ENCODE results near the gene CEACAM19. TPM values are rescaled to one million over a fixed set of nuclear protein-coding genes. Genes with fewer than 3 reads are reported as not detected.

Gene CEACAM19
- polyA plus RNA-seq, 3 donors = 7.6 TPM; not detected in 2

DNA sequence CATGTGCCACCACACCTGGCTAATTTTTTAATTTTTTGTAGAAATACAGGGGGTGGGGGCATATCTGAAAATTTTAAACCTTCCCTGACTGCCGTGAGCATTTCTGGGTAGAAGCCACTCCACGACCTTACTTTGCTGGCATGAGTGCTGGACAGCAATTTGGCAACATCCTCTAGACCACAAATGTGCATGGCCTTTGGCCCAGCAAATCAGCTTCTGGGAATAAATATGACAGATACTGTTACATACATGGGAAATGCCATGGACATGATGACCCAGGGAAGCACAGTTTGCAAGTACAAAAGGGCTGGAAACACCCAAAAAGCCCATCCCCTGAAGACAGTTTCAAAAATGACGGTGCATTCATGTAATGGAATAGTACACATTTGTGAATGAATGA, 30.8 kb upstream of the CEACAM19 start:
- H3K27ac Mint-ChIP-seq = no peak overlapping the region
- Histone ChIP-seq H3K79me2 (ENCODE audit: insufficient read depth, low read length) (peaks cover 6% of the 10 kb centered on the region), H3K4me1 (ENCODE audit: control insufficient read depth in 1 of 2, insufficient read depth in 2 of 2, low read length in 2 of 2) (peaks cover 27 to 34% of the 10 kb centered on the region in 2 donors), H3K4me3 (replicated peaks in 1 of 3; ENCODE audit: low read depth in 2 of 3, low read length in 3 of 3) (no peak overlapping the region), H3K36me3 (replicated peaks in 1 of 2; ENCODE audit: control insufficient read depth in 1 of 2, insufficient read depth in 2 of 2, low read length in 2 of 2) (no peaks in the 10 kb centered on the region), H3K9ac (ENCODE audit: insufficient read depth, low read length, poor library complexity, severe bottlenecking) (no peak overlapping the region), H3K27ac (ENCODE audit: low read depth in 1 of 2, low read length in 2 of 2) (no peak overlapping the region), H3K4me2 (replicated peaks; ENCODE audit: extremely low read depth, low read length, poor library complexity, severe bottlenecking) (no peak overlapping the region), H2AFZ (ENCODE audit: insufficient read depth, low read depth, low read length, poor library complexity, severe bottlenecking) (no peak overlapping the region), H3K27me3 (ENCODE audit: control insufficient read depth in 2 of 2, insufficient read depth in 2 of 2, low read length in 2 of 2) (no peaks in the 10 kb centered on the region), H4K20me1 (ENCODE audit: insufficient read depth, low read length) (no peaks in the 10 kb centered on the region), H3K9me3 (replicated peaks in 1 of 2; ENCODE audit: control insufficient read depth in 1 of 2, insufficient read depth in 1 of 2, low read length in 2 of 2) (no peaks in the 10 kb centered on the region)
- 80% methylated on average over 1 of the region's 3 CpGs for WGBS (ENCODE audit: insufficient coverage)
- intact Hi-C loops (cut with micrococcal nuclease) = no loop called here
- H3K9me3 Mint-ChIP-seq = no peaks in the 10 kb centered on the region
- H3K4me1 Mint-ChIP-seq = peaks cover 33% of the 10 kb centered on the region
- no peaks in the 10 kb centered on the region for H3K36me3 Mint-ChIP-seq
- peak in 1 of 3 donors; percentile 28 for DNase-seq
- TF ChIP-seq, protein P1, sequence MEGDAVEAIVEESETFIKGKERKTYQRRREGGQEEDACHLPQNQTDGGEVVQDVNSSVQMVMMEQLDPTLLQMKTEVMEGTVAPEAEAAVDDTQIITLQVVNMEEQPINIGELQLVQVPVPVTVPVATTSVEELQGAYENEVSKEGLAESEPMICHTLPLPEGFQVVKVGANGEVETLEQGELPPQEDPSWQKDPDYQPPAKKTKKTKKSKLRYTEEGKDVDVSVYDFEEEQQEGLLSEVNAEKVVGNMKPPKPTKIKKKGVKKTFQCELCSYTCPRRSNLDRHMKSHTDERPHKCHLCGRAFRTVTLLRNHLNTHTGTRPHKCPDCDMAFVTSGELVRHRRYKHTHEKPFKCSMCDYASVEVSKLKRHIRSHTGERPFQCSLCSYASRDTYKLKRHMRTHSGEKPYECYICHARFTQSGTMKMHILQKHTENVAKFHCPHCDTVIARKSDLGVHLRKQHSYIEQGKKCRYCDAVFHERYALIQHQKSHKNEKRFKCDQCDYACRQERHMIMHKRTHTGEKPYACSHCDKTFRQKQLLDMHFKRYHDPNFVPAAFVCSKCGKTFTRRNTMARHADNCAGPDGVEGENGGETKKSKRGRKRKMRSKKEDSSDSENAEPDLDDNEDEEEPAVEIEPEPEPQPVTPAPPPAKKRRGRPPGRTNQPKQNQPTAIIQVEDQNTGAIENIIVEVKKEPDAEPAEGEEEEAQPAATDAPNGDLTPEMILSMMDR (IDR thresholded peaks at IDR 0.05) = no peak
- H3K27me3 Mint-ChIP-seq (ENCODE audit: low read depth in 3 of 3) = peaks cover 3 to 10% (median 6%) of the 10 kb centered on the region in 3 donors
- H3K4me3 Mint-ChIP-seq = no peak overlapping the region

- Histone ChIP-seq H3K4me1 (ENCODE audit: control insufficient read depth in 1 of 2, insufficient read depth in 2 of 2, low read length in 2 of 2) (peaks cover 15 to 23% of the 10 kb centered on the region in 2 donors), H4K20me1 (ENCODE audit: insufficient read depth, low read length) (peaks cover 11% of the 10 kb centered on the region), H3K4me2 (replicated peaks; ENCODE audit: extremely low read depth, low read length, poor library complexity, severe bottlenecking) (no peak overlapping the region), H3K9me3 (replicated peaks in 1 of 2; ENCODE audit: control insufficient read depth in 1 of 2, insufficient read depth in 1 of 2, low read length in 2 of 2) (no peaks in the 10 kb centered on the region), H3K27me3 (ENCODE audit: control insufficient read depth in 2 of 2, insufficient read depth in 2 of 2, low read length in 2 of 2) (no peaks in the 10 kb centered on the region), H2AFZ (ENCODE audit: insufficient read depth, low read depth, low read length, poor library complexity, severe bottlenecking) (no peak overlapping the region), H3K4me3 (replicated peaks in 1 of 3; ENCODE audit: low read depth in 2 of 3, low read length in 3 of 3) (no peak overlapping the region), H3K9ac (ENCODE audit: insufficient read depth, low read length, poor library complexity, severe bottlenecking) (no peak overlapping the region), H3K36me3 (replicated peaks in 1 of 2; ENCODE audit: control insufficient read depth in 1 of 2, insufficient read depth in 2 of 2, low read length in 2 of 2) (no peaks in the 10 kb centered on the region), H3K79me2 (ENCODE audit: insufficient read depth, low read length) (peaks cover 6% of the 10 kb centered on the region), H3K27ac (ENCODE audit: low read depth in 1 of 2, low read length in 2 of 2) (no peak overlapping the region)
- 100% methylated on average over 2 of the region's 9 CpGs for WGBS (ENCODE audit: insufficient coverage)
- intact Hi-C loops (cut with micrococcal nuclease) = no loop called here
- peaks cover 5 to 7% of the 10 kb centered on the region in 2 donors for H3K36me3 Mint-ChIP-seq
- H3K27me3 Mint-ChIP-seq (ENCODE audit: low read depth in 3 of 3) = peaks cover 3 to 10% (median 6%) of the 10 kb centered on the region in 3 donors
- TF ChIP-seq, protein P1 (IDR thresholded peaks at IDR 0.05) = no peak
- peak overlapping the region in 1 of 7 donors; percentile 41 for H3K27ac Mint-ChIP-seq
- H3K4me3 Mint-ChIP-seq = peak overlapping the region in 1 of 2 donors; percentile 21
- H3K4me1 Mint-ChIP-seq = peaks cover 23% of the 10 kb centered on the region
- DNase-seq = no peak
- no peaks in the 10 kb centered on the region for H3K9me3 Mint-ChIP-seq
Measured at GRCh38 chr19:44641501-44642265, 29.6 kb upstream of the CEACAM19 start.

Measured in CD14-positive monocyte (primary cell).